Activated naive CD4-positive, alpha-beta T cell treated with anti-CD3 and anti-CD28 coated beads, Interleukin-2, amount 50 U/mL, for 16 hours (primary cell): ENCODE data around the gene OLFML2A.

Source experiments
- DNase-seq: peaks from one replicate; pipeline ENCODE4 v3.0.0-alpha.2; 2020

OLFML2A gene

GRCh38 chr9:124800306-124801259 lies 23.6 kb downstream of the OLFML2A start:
- DNase-seq, result no peak

GRCh38 chr9:124801356-124801755 lies 24.4 kb downstream of the OLFML2A start:
- no peak for DNase-seq

GRCh38 chr9:124802426-124802825 lies 25.5 kb downstream of the OLFML2A start:
- no peak for DNase-seq

DNA sequence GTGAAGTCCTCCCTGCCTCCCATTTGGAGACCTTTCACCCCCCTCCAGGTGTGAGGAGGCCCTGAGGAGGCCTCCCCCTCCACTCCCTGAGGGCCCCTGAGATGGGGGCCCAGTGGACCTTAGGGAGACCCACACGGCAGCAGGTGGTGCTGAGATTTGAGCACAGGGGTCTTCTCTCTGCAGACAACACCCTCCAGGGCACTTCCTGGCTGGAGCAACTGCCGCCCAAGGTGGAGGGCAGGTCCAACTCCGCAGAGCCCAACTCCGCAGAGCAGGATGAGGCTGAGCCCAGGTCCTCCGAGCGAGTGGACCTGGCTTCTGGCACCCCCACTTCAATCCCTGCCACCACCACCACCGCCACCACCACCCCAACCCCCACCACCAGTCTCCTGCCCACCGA lies 27.0 kb downstream of the OLFML2A start:
- no peak for DNase-seq

DNA sequence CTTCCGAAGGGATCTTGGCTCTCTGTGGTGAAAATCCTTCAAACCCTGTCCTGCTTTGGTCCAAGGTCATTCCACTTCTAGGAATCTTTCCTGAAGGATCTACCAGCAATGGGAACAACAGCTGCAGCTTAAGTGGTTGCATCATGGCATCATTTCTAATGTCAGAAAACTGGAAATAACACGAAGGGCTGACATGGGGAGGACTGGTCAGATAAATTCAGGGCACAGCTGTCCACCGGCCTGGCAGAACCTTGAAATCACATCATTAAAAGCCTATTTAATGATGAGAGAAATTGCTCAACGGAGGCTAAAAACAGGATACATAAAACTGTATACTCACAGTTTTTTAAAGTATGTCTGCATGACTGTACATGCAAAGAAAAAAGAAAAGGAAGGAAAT lies 28.3 kb downstream of the OLFML2A start:
- DNase-seq, result no peak

DNA sequence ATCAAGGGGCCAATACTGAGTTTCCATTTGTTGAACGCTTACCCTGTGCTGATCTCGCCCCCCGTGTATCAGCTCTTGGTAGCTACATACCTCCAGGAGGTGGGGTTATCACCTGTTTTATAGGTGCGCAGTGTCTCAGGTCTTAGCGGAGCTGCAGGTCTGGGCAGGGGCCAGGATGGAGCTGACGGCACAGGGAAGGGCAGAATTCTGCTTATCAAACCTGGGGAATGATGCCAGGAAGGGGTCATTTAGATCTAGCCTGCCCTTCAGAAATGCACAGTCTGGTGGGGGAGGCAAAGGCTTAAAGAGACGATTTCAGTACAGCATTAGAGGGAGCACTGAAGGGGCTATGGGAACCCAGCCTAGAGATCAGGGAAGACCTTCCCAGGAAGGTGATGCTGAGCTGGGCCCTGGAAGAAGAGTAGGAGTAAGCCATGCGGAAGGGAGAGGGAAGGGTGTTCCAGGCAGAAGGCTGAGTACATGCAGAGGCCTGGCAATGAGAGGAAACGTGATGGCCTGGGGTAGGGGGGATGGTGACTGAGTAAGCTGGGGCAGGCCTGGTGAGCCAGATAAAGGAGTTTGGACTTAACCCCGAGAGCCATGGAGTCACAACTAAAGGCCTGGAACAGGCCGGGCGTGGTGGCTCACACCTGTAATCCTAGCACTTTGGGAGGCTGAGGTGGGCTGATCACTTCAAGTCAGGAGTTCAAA lies 31.5 kb downstream of the OLFML2A start:
- DNase-seq, result no peak

DNA sequence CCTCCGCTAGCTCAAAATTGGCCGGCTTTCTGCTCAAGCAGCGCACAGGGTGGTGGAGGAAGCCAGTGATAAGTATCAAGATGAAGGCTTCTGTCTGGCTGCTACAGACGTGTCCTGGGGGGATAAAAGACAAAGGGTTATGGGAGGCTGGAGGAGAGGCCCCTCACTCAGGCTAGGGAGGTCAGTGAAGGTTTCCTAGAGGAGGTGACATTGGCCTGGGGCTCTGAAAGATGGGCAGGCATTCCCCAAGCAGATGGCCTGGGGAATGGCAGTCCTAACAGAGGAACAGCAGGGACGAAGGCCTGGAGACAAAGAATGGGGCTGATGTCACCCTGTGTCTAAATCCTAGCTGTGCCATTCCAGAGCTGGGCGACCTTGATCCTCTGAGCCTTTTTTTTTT lies 32.3 kb downstream of the OLFML2A start:
- no peak for DNase-seq

DNA sequence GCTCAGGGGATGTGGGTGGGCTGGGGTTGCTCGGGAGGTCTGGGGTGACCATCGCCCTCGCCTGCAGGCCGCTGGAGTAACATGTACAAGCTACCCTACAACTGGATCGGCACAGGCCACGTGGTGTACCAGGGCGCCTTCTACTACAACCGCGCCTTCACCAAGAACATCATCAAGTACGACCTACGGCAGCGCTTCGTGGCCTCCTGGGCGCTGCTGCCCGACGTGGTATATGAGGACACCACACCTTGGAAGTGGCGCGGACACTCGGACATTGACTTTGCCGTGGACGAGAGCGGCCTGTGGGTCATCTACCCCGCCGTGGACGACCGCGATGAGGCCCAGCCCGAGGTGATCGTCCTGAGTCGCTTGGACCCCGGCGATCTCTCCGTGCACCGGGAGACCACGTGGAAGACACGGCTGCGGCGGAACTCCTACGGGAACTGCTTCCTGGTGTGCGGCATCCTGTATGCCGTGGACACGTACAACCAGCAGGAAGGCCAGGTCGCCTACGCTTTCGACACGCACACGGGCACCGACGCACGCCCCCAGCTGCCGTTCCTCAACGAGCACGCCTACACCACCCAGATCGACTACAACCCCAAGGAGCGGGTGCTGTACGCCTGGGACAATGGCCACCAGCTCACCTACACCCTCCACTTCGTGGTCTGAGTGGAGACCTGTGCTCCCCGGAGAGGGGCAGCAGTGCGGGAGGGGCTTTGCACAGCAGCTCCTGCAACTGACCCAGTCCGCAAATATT lies 33.0 kb downstream of the OLFML2A start:
- DNase-seq, result no peak

- no peak for DNase-seq
Observed at GRCh38 chr9:124810663-124811355, 33.9 kb downstream of the OLFML2A start.

GRCh38 chr9:124812441-124812876 lies 35.5 kb downstream of the OLFML2A start:
- DNase-seq, result no peak

GRCh38 chr9:124813041-124813440 lies 36.1 kb downstream of the OLFML2A start:
- DNase-seq, result no peak

GRCh38 chr9:124813501-124814163 lies 36.7 kb downstream of the OLFML2A start:
- no peak for DNase-seq

DNA sequence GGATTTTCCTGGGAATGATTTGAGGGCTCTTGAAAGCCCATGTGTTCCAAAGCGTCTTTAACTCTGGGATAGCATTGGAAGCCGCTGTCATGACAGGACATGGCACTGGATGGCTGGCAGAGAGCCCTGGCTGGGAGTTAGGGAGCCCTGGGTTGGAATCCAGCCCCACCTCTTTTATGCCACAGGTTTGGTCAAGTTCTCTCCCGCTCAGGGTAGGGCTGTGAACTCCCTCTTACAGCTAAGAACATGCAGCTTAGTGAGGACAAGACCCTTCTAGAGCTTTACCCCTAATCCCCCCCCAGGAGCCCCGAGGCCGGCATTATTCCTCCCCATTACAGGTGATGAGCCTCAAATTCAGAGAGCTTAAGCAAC lies 37.2 kb downstream of the OLFML2A start:
- DNase-seq, result no peak

GRCh38 chr9:124815601-124816000 lies 38.7 kb downstream of the OLFML2A start:
- DNase-seq, result no peak

DNA sequence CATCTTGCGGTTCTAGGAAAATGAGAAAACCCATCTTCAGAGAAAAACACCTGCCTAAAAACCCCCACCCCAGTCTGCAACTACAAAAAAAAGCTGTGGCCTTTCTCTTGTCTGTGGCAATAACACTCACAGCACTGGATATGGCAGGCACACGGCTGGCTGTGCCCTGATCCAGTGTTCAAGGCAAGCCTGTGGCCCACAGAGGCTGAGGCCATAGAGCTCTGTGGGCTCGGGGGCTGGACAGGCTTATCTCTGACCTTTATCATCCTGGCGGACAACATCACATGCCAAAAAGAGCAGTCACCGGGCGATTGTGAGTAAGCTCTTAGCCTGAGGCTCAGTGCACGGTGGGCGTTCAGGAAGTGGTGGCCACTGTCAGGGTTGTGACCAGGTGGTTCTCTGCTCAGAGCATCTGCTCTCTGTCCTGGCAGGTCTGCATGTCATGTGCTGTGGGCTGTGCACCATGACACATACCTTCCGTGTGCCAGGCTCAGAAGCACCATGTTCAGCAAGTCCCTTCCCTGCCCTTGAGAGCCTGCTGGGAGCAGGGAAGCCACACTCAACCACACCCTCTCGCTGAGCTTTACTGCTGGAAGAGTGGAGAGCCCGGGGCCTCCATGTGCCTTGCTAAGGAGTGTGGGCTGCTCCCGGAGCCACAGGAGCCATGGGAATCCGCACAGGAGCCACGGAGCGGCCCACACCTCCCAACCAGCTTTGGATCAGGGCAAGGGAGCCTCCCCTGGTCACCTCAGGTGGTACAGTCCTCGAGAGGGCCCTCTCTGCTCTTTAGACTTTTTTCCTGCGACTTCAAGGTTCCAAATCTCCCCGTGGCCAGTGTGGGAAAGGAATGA lies 41.7 kb downstream of the OLFML2A start:
- no peak for DNase-seq

- no peak for DNase-seq
Observed at GRCh38 chr9:124820698-124821623, 44.0 kb downstream of the OLFML2A start.

DNA sequence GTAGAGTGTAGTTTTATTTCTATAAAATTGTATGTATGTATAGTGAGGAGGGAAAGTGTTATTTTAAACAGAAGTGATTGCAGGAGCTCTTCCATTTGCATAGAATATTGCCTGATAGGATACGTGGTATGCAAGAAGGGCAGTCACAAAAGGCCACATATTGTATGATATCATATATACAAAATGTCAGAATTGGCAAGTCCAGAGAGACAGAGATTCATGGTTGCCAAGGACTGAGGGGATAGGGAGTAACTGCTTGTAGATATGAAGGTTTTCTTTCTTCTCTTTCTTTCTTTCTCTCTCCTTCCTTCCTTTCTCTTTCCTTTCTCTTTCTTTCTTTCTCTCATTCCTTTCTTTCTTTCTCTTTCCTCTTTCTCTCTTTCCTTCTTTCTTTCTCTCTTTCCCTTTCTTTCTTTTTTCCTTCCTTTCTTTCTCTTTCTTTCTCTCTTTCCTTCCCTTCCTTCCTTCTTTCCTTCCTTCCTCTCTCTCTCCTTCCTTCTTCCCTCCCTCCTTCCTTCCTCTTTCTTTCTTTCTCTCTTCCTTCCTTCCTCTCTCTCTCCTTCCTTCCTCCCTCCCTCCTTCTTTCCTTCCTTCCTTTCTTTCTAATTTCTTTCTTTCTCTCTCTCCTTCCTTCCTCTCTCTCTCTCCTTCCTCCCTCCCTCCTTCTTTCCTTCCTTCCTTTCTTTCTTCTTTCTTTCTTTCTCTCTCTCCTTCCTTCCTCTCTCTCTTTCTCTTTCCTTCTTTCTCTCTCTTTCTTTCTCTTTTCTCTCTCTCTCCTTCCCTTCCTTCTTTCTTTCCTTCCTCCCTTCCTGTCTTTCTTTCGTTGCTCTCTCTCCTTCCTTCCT lies 51.8 kb downstream of the OLFML2A start:
- DNase-seq, result no peak

DNA sequence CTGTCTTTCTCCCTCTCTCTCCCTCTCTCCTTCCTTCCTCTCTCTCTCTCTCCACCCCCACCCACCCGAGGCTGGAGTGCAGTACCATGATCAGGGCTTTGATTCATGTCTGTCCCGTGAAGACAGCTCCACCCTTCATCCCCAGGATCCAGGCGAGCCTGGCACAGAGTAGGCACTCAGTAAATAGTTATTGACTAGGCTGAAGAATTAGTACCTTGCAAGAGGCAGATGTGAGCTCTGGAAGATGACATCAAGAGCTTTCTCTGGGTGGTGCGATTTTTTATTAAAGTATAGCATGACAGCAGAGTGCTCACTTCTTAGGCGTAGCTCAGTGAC lies 52.4 kb downstream of the OLFML2A start:
- DNase-seq, result no peak

DNA sequence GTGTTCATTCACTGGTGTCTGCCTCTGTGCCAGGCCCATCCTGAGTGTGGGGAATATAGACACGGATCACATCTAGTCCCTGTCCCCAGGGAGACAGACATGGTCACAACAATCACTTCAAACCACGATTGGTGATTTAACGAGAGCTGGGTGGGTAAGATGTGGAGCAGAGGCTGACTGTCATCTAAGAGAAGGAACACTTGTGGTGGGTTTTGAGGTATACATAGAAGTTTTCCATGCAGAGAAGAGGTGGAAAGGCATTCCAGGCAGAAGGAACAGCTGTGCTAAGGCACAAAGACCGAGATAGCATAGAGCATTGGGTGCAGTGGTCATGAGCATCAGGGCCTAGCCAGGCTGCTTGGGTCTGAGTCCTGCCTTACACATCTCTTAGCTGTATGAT lies 53.7 kb downstream of the OLFML2A start:
- no peak for DNase-seq
